ENCODE data around the gene CELA2B.

Gene CELA2B

DNA sequence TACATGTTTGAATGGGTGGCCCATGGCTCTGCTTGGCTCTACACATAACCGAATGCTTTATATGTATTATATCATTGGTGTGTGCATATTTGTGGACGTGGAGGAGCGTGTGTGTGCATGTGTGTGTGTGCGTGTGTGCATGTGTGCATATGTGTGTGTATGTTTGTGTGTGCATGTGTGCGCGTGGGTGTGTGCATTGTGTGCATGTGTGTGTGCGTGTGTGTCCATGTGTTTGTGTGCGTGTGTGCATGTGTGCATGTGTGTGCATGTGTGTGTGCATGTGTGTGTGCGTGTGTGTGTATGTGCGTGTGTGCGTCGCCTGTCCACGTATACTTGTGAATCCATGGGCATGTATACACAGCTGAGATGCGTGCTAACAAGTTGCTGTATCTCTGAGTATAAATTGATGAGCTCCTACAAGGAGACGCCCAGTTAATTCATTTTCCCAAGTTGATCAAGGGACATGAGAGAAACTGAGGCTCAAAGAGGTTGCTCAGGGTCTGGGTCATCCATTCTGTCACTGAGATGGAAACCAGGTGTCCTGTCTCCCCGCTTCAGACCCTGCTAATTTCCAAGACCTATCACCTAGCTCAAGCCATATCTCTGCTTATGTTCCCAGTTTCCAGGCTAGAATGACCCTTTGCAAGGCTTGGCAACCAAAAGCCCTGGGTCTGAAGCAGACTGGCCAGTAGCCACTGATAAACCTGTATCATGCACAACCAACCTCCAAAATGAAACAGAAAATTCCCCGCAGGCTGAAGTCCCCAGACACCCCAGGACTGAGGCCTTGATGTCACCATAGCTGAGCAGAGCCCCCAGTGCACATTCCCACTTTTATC lies 40.4 kb upstream of the CELA2B start:
- DNase-seq (ENCODE audit: low read depth): no peak
- no peak overlapping the region for H3K4me3 ChIP-seq (ENCODE audit: low read length)
- peaks cover 10% of the 10 kb centered on the region for H3K4me1 ChIP-seq (ENCODE audit: control insufficient read depth, insufficient read depth, low read length)
- no peak overlapping the region for H3K9ac ChIP-seq (ENCODE audit: low read length)
- H3K27me3 ChIP-seq (replicated peaks; ENCODE audit: control insufficient read depth, insufficient read depth, low read length): no peaks in the 10 kb centered on the region
- no peaks in the 10 kb centered on the region for H3K36me3 ChIP-seq (ENCODE audit: control insufficient read depth, insufficient read depth, low read length, severe bottlenecking)
- no peaks in the 10 kb centered on the region for H3K9me3 ChIP-seq (ENCODE audit: control insufficient read depth, low read length)

- Histone ChIP-seq H3K9me3 (ENCODE audit: control insufficient read depth, low read length) (no peaks in the 10 kb centered on the region), H3K9ac (ENCODE audit: low read length) (no peak overlapping the region), H3K27me3 (replicated peaks; ENCODE audit: control insufficient read depth, insufficient read depth, low read length) (peaks cover 2% of the 10 kb centered on the region), H3K4me1 (ENCODE audit: control insufficient read depth, insufficient read depth, low read length) (peaks cover 10% of the 10 kb centered on the region), H3K36me3 (ENCODE audit: control insufficient read depth, insufficient read depth, low read length, severe bottlenecking) (no peaks in the 10 kb centered on the region), H3K4me3 (ENCODE audit: low read length) (no peak overlapping the region)
- no peak for DNase-seq (ENCODE audit: low read depth)
These were observed 38.9 kb upstream of the CELA2B start for GRCh38 chr1:15436881-15437442.

DNA sequence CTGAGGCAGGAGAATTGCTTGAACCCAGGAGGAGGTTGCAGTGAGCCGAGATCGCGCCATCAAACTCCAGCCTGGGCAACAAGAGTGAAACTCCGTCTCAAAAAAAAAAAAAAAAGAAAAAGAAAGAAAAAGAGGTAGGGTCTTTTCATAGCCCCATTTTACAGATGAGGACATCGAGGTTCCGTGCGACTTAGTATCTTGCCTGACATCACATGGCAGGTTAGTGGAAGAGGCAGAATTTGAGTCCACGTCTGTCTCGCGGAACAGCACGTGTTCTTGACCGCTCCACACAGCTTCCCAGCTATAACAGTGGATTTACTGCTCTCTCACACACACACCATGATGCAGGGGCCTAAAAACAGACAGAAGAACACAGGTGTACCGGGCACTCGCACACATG lies 36.6 kb upstream of the CELA2B start:
- no peak for DNase-seq (ENCODE audit: low read depth)
- H3K4me3 ChIP-seq (ENCODE audit: low read length): no peak overlapping the region
- peaks cover 10% of the 10 kb centered on the region for H3K4me1 ChIP-seq (ENCODE audit: control insufficient read depth, insufficient read depth, low read length)
- peaks cover 19% of the 10 kb centered on the region for H3K27me3 ChIP-seq (replicated peaks; ENCODE audit: control insufficient read depth, insufficient read depth, low read length)
- H3K9me3 ChIP-seq (ENCODE audit: control insufficient read depth, low read length): no peaks in the 10 kb centered on the region
- no peak overlapping the region for H3K9ac ChIP-seq (ENCODE audit: low read length)
- H3K36me3 ChIP-seq (ENCODE audit: control insufficient read depth, insufficient read depth, low read length, severe bottlenecking): no peaks in the 10 kb centered on the region

DNA sequence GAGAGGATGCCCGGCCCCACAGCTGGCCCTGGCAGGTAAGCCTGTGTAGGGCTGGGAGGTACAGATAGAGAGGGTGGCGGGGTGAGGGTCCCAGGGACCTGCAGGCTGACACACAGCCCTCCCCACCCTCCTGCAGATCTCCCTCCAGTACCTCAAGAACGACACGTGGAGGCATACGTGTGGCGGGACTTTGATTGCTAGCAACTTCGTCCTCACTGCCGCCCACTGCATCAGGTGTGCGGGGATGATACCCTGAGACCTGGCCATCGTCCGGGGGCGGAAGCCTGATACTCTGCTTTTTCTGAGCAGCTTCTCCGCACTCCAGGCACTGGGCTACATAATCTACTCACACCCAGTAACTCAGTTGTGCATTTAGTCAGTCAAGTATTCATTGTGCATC lies 35.5 kb upstream of the CELA2B start:
- no peak for DNase-seq (ENCODE audit: low read depth)
- Histone ChIP-seq H3K27me3 (replicated peaks; ENCODE audit: control insufficient read depth, insufficient read depth, low read length) (peaks cover 24% of the 10 kb centered on the region), H3K4me3 (ENCODE audit: low read length) (no peak overlapping the region), H3K4me1 (ENCODE audit: control insufficient read depth, insufficient read depth, low read length) (peaks cover 3% of the 10 kb centered on the region), H3K9ac (ENCODE audit: low read length) (no peak overlapping the region), H3K9me3 (ENCODE audit: control insufficient read depth, low read length) (no peaks in the 10 kb centered on the region), H3K36me3 (ENCODE audit: control insufficient read depth, insufficient read depth, low read length, severe bottlenecking) (no peaks in the 10 kb centered on the region)

DNA sequence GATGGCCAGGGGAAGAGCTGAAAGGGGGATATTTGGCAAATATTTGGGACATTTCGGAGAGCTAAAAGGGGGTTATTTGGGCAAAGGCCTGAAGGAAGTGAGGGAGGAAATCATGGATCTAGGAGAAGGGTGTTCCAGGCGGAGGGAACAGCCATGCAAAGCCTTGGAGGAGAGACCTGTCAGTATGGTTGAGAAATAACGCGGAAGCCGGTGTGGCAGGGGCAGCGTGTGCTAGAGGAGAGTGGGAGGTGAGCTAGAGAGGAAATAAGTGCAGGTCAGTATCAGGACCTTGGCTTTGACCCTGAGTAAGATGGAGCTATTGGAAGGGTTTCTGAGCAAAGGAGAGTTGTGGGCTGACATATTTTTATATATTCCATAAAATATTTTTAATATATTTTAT lies 34.7 kb upstream of the CELA2B start:
- H3K9me3 ChIP-seq (ENCODE audit: control insufficient read depth, low read length): no peaks in the 10 kb centered on the region
- DNase-seq (ENCODE audit: low read depth): no peak
- no peaks in the 10 kb centered on the region for H3K36me3 ChIP-seq (ENCODE audit: control insufficient read depth, insufficient read depth, low read length, severe bottlenecking)
- H3K4me1 ChIP-seq (ENCODE audit: control insufficient read depth, insufficient read depth, low read length): no peaks in the 10 kb centered on the region
- H3K9ac ChIP-seq (ENCODE audit: low read length): no peak overlapping the region
- H3K4me3 ChIP-seq (ENCODE audit: low read length): no peak overlapping the region
- H3K27me3 ChIP-seq (replicated peaks; ENCODE audit: control insufficient read depth, insufficient read depth, low read length): peaks cover 24% of the 10 kb centered on the region

- Histone ChIP-seq H3K4me1 (ENCODE audit: control insufficient read depth, insufficient read depth, low read length) (no peaks in the 10 kb centered on the region), H3K27me3 (replicated peaks; ENCODE audit: control insufficient read depth, insufficient read depth, low read length) (peaks cover 26% of the 10 kb centered on the region), H3K9me3 (ENCODE audit: control insufficient read depth, low read length) (no peaks in the 10 kb centered on the region), H3K4me3 (ENCODE audit: low read length) (no peak overlapping the region), H3K36me3 (ENCODE audit: control insufficient read depth, insufficient read depth, low read length, severe bottlenecking) (no peaks in the 10 kb centered on the region), H3K9ac (ENCODE audit: low read length) (no peak overlapping the region)
- no peak for DNase-seq (ENCODE audit: low read depth)
These were observed 33.8 kb upstream of the CELA2B start for GRCh38 chr1:15442119-15442518.

- Histone ChIP-seq H3K4me1 (ENCODE audit: control insufficient read depth, insufficient read depth, low read length) (no peaks in the 10 kb centered on the region), H3K9me3 (ENCODE audit: control insufficient read depth, low read length) (no peaks in the 10 kb centered on the region), H3K27me3 (replicated peaks; ENCODE audit: control insufficient read depth, insufficient read depth, low read length) (peaks cover 32% of the 10 kb centered on the region), H3K36me3 (ENCODE audit: control insufficient read depth, insufficient read depth, low read length, severe bottlenecking) (no peaks in the 10 kb centered on the region), H3K9ac (ENCODE audit: low read length) (no peak overlapping the region), H3K4me3 (ENCODE audit: low read length) (no peak overlapping the region)
- no peak for DNase-seq (ENCODE audit: low read depth)
These were observed 33.1 kb upstream of the CELA2B start for GRCh38 chr1:15442759-15443158.

DNA sequence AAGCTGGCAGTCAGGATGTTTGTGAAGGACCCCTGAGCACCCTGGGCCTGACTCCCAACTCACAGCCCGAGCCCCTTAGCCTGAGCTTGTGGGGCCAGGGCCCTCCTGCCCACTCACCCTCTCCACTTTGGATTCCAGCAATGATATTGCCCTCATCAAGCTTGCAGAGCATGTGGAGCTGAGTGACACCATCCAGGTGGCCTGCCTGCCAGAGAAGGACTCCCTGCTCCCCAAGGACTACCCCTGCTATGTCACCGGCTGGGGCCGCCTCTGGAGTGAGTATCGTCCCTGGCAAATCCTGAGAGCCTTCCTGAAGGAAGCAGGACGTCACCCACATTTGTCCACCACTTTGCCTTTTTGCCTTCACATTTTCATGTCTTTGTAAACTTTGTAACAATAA lies 32.6 kb upstream of the CELA2B start:
- H3K9me3 ChIP-seq (ENCODE audit: control insufficient read depth, low read length): no peaks in the 10 kb centered on the region
- DNase-seq (ENCODE audit: low read depth): no peak
- H3K36me3 ChIP-seq (ENCODE audit: control insufficient read depth, insufficient read depth, low read length, severe bottlenecking): no peaks in the 10 kb centered on the region
- no peak overlapping the region for H3K9ac ChIP-seq (ENCODE audit: low read length)
- H3K4me1 ChIP-seq (ENCODE audit: control insufficient read depth, insufficient read depth, low read length): no peaks in the 10 kb centered on the region
- H3K27me3 ChIP-seq (replicated peaks; ENCODE audit: control insufficient read depth, insufficient read depth, low read length): peaks cover 33% of the 10 kb centered on the region
- no peak overlapping the region for H3K4me3 ChIP-seq (ENCODE audit: low read length)

DNA sequence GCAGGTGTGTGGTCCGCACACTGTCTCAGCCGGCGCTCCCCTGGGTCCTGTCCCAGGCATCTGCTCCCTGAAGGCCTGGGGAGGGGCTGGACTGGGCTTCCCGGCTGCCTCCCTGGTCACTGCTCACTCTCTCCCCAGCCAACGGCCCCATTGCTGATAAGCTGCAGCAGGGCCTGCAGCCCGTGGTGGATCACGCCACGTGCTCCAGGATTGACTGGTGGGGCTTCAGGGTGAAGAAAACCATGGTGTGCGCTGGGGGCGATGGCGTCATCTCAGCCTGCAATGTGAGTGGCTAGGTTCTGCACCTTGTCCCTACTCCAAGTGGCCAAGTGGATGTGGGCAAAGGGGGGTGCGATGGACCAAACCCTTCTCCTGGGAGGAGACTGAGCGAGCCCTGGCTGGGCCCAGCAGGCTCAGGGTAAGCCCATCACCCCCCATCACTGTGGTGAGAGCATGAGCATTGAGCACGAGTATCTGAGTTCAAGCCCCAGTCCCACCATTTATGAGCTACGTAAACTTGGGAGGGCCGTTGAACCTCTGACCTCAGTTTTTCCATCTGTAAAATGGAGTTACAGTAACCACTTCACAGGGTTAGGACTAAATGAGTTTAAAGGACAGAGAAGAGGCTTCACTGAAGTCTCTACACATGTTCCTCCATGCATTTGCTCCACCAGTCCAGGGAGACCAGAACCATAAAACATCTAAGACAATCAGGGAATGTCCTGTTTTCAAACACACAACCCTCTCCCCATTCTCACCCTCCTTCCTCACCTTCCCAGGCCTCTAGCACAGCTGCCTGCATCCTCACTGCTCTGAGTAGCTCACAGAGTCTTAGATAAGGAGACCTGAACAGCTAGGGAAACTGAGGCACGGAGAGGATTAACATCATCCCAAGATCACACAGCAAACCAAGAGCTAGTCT lies 31.2 kb upstream of the CELA2B start:
- Histone ChIP-seq H3K9ac (ENCODE audit: low read length) (no peak overlapping the region), H3K36me3 (ENCODE audit: control insufficient read depth, insufficient read depth, low read length, severe bottlenecking) (no peaks in the 10 kb centered on the region), H3K27me3 (replicated peaks; ENCODE audit: control insufficient read depth, insufficient read depth, low read length) (peaks cover 36% of the 10 kb centered on the region), H3K9me3 (ENCODE audit: control insufficient read depth, low read length) (no peaks in the 10 kb centered on the region), H3K4me3 (ENCODE audit: low read length) (no peak overlapping the region), H3K4me1 (ENCODE audit: control insufficient read depth, insufficient read depth, low read length) (no peaks in the 10 kb centered on the region)
- no peak for DNase-seq (ENCODE audit: low read depth)

- Histone ChIP-seq H3K4me3 (ENCODE audit: low read length) (no peak overlapping the region), H3K9ac (ENCODE audit: low read length) (no peak overlapping the region), H3K27me3 (replicated peaks; ENCODE audit: control insufficient read depth, insufficient read depth, low read length) (peaks cover 36% of the 10 kb centered on the region), H3K9me3 (ENCODE audit: control insufficient read depth, low read length) (no peaks in the 10 kb centered on the region), H3K36me3 (ENCODE audit: control insufficient read depth, insufficient read depth, low read length, severe bottlenecking) (no peaks in the 10 kb centered on the region), H3K4me1 (ENCODE audit: control insufficient read depth, insufficient read depth, low read length) (no peaks in the 10 kb centered on the region)
- no peak for DNase-seq (ENCODE audit: low read depth)
These were observed 30.3 kb upstream of the CELA2B start for GRCh38 chr1:15445390-15446122.

- Histone ChIP-seq H3K9me3 (ENCODE audit: control insufficient read depth, low read length) (no peaks in the 10 kb centered on the region), H3K36me3 (ENCODE audit: control insufficient read depth, insufficient read depth, low read length, severe bottlenecking) (no peaks in the 10 kb centered on the region), H3K4me1 (ENCODE audit: control insufficient read depth, insufficient read depth, low read length) (no peaks in the 10 kb centered on the region), H3K4me3 (ENCODE audit: low read length) (no peak overlapping the region), H3K27me3 (replicated peaks; ENCODE audit: control insufficient read depth, insufficient read depth, low read length) (peaks cover 36% of the 10 kb centered on the region), H3K9ac (ENCODE audit: low read length) (no peak overlapping the region)
- no peak for DNase-seq (ENCODE audit: low read depth)
These were observed 29.7 kb upstream of the CELA2B start for GRCh38 chr1:15446212-15446611.
